MCF 10A (cell line): ENCODE results near the gene LPIN1. TPM values are rescaled to one million over a fixed set of nuclear protein-coding genes. Genes with fewer than 3 reads are reported as not detected.

ENCODE experiments used
- BruUV-seq: library from RNA; stranded (reverse); fragments of 400-500 nt; replicated peaks from 2 replicates; lab custom pipeline; 2021; lab: Mats Ljungman, UMichigan
- CTCF ChIA-PET: fragments of 300-600 bp; sonication (Branson Sonifier 250); formaldehyde crosslinking; extraction: SDS; loops from one replicate; lab custom pipeline; 2021; ENCODE audit warnings: antibody characterized with exemption, inconsistent platforms; lab: Yijun Ruan, JAX
- POLR2A ChIA-PET: fragments of 300-600, 350-650 bp; sonication (Branson Sonifier 250); formaldehyde crosslinking; extraction: SDS; loops from one replicate; lab custom pipeline; 2020; ENCODE audit warnings: antibody characterized with exemption, inconsistent platforms; lab: Yijun Ruan, JAX
- DNase-seq: peaks from one replicate; pipeline ENCODE4 v3.0.0-alpha.2; 2018; ENCODE audit not compliant: unreplicated experiment
- H3K27ac Mint-ChIP-seq: one replicate; pipeline ENCODE4 v1.8.0; 2022; ENCODE audit warnings: mild to moderate bottlenecking, low read depth, mixed read lengths; ENCODE audit not compliant: unreplicated experiment
- H3K27me3 Mint-ChIP-seq: one replicate; pipeline ENCODE4 v1.8.0; 2022; ENCODE audit warnings: mixed read lengths; ENCODE audit not compliant: insufficient read depth, unreplicated experiment
- H3K36me3 Mint-ChIP-seq: one replicate; pipeline ENCODE4 v1.8.0; 2022; ENCODE audit warnings: mild to moderate bottlenecking, moderate library complexity, mixed read lengths; ENCODE audit not compliant: insufficient read depth, unreplicated experiment
- H3K4me1 Mint-ChIP-seq: one replicate; pipeline ENCODE4 v1.8.0; 2022; ENCODE audit warnings: mixed read lengths; ENCODE audit not compliant: insufficient read depth, unreplicated experiment
- H3K4me3 Mint-ChIP-seq: one replicate; pipeline ENCODE4 v1.8.0; 2022; ENCODE audit warnings: mild to moderate bottlenecking, moderate library complexity, mixed read lengths; ENCODE audit not compliant: unreplicated experiment
- H3K9me3 Mint-ChIP-seq: one replicate; pipeline ENCODE4 v1.8.0; 2022; ENCODE audit warnings: mixed read lengths; ENCODE audit not compliant: unreplicated experiment
- intact Hi-C: fragments of 100-400 bp; cut with micrococcal nuclease; formaldehyde crosslinking; loops from 2 replicates; pipeline ENCODE4 v1.14.1; 2022
- total RNA-seq: library from RNA; stranded (reverse); gene quantifications from 2 replicates; pipeline ENCODE4 v1.2.3, GENCODE V29; 2022
- TF ChIP-seq, protein P1 (sequence below): fragments of 200-600 bp; IDR thresholded peaks from one replicate; pipeline ENCODE4 v1.8.0; 2022; ENCODE audit warnings: antibody characterized with exemption, mild to moderate bottlenecking; ENCODE audit not compliant: unreplicated experiment

LPIN1 gene
- total RNA-seq, 1 experiment from 2014 or later: 65.7 TPM

- BruUV-seq: no TSS peak
- Mint-ChIP-seq H3K9me3 (no peaks in the 10 kb centered on the region), H3K4me3 (peak overlapping the region; percentile 39), H3K36me3 (peaks cover 44% of the 10 kb centered on the region), H3K4me1 (peaks cover 54% of the 10 kb centered on the region), H3K27ac (peak overlapping the region; percentile 62), H3K27me3 (no peaks in the 10 kb centered on the region)
- TF ChIP-seq, protein P1, sequence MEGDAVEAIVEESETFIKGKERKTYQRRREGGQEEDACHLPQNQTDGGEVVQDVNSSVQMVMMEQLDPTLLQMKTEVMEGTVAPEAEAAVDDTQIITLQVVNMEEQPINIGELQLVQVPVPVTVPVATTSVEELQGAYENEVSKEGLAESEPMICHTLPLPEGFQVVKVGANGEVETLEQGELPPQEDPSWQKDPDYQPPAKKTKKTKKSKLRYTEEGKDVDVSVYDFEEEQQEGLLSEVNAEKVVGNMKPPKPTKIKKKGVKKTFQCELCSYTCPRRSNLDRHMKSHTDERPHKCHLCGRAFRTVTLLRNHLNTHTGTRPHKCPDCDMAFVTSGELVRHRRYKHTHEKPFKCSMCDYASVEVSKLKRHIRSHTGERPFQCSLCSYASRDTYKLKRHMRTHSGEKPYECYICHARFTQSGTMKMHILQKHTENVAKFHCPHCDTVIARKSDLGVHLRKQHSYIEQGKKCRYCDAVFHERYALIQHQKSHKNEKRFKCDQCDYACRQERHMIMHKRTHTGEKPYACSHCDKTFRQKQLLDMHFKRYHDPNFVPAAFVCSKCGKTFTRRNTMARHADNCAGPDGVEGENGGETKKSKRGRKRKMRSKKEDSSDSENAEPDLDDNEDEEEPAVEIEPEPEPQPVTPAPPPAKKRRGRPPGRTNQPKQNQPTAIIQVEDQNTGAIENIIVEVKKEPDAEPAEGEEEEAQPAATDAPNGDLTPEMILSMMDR: no peak
- ChIA-PET CTCF (interaction anchor here (0.6 to 4.1 kb wide), 14 partner anchors 9 to 172 kb away, joined by 3 to 29 read pairs (median 4); no protein-coding TSS in a partner anchor), POLR2A (interaction anchor here (0.7 to 3.4 kb wide), 10 partner anchors 10 to 1053 kb away, joined by 3 to 29 read pairs (median 4); no protein-coding TSS in a partner anchor)
- DNase-seq: peak; percentile 88
- intact Hi-C loops: loop anchor here (1.0 kb wide), 1 partner anchor 61 kb away; no protein-coding TSS in a partner anchor
These were observed 7.7 kb downstream of the LPIN1 start for GRCh38 chr2:11753886-11754699.

DNA sequence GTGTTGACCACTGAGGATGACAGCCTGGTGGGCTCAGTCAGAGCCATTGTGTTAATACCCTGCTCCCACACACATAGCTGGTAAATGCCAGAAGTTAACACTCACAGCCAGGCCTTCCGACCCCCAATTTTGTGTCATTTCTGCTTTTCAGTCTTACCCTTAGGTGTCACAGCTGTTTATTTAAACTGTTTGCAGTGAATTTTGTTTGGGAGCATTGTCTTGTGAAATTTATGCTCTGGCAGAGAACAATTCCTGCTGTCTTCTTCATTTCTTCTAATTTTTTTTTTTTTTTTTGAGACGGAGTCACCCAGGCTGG lies 8.2 kb downstream of the LPIN1 start:
- Mint-ChIP-seq H3K4me3 (peak overlapping the region; percentile 39), H3K36me3 (peaks cover 47% of the 10 kb centered on the region)
- POLR2A ChIA-PET: interaction anchor here (0.5 to 3.4 kb wide), 5 partner anchors 10 to 67 kb away, joined by 3 to 29 read pairs (median 4); no protein-coding TSS in a partner anchor

DNA sequence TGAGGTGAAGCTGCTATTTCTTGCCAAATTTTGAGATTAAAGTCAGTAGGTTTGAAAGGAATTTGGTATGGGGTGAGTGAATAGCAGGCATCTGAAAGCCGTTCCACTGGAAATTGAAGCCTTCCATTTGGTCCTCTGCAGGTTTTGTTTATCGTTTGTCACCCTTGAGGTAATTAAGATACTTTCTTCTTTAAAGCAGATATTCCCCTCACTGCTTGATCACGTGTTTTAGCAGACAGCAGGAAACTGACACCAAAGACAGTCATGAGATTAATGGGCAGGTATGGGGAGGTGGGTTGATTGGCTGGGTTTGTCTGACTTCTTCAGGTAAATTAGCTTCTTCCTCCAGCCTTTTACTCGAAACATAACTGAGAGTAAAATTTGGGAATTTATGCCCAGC lies 10.7 kb downstream of the LPIN1 start:
- BruUV-seq: no TSS peak
- Mint-ChIP-seq H3K27ac (no peak overlapping the region), H3K9me3 (no peaks in the 10 kb centered on the region), H3K36me3 (peaks cover 56% of the 10 kb centered on the region), H3K4me1 (peaks cover 39% of the 10 kb centered on the region), H3K27me3 (no peaks in the 10 kb centered on the region), H3K4me3 (no peak overlapping the region)
- no peak for DNase-seq
- TF ChIP-seq, protein P1: no peak
- CTCF ChIA-PET: interaction anchor here (0.9 to 3.2 kb wide), 7 partner anchors 12 to 69 kb away, joined by 3 to 17 read pairs (median 6); no protein-coding TSS in a partner anchor
- intact Hi-C loops: no loop called here
- POLR2A ChIA-PET: interaction anchor here (0.7 to 1.7 kb wide), 3 partner anchors 10 to 64 kb away, joined by 3 to 6 read pairs (median 3); partner anchors contain the start of gene LPIN1

More for the DNA sequence above, 8.2 kb downstream of the LPIN1 start:
- intact Hi-C loops: no loop called here
- Mint-ChIP-seq H3K27me3 (no peaks in the 10 kb centered on the region), H3K4me1 (peaks cover 56% of the 10 kb centered on the region), H3K27ac (peak overlapping the region; percentile 62), H3K9me3 (no peaks in the 10 kb centered on the region)
- CTCF ChIA-PET: interaction anchor here (0.6 to 4.1 kb wide), 9 partner anchors 10 to 172 kb away, joined by 3 to 29 read pairs (median 4); no protein-coding TSS in a partner anchor
- BruUV-seq: no TSS peak
- no peak for DNase-seq
- TF ChIP-seq, protein P1: no peak

GRCh38 chr2:11758187-11758586 lies 11.8 kb downstream of the LPIN1 start:
- no TSS peak for BruUV-seq
- Mint-ChIP-seq H3K9me3 (no peaks in the 10 kb centered on the region), H3K4me3 (no peak overlapping the region), H3K36me3 (peaks cover 67% of the 10 kb centered on the region), H3K27ac (peak overlapping the region; percentile 40), H3K27me3 (no peaks in the 10 kb centered on the region), H3K4me1 (peaks cover 42% of the 10 kb centered on the region)
- ChIA-PET CTCF (interaction anchor here (0.6 to 2.0 kb wide), 12 partner anchors 9 to 626 kb away, joined by 3 to 9 read pairs (median 4); no protein-coding TSS in a partner anchor), POLR2A (interaction anchor here (1.0 to 1.7 kb wide), 3 partner anchors 11 to 14 kb away, joined by 3 to 6 read pairs (median 6); partner anchors contain the start of gene LPIN1)
- no peak for DNase-seq
- intact Hi-C loops: no loop called here
- TF ChIP-seq, protein P1: no peak
